Measurements from ENCODE around the gene LMF1. TPM values are rescaled to one million over a fixed set of nuclear protein-coding genes. Genes with fewer than 3 reads are reported as not detected.

Gene LMF1
- total RNA-seq, 1 donor from 2014 or later, result 9.4 TPM

GRCh38 chr16:927931-928330 lies 42.9 kb downstream of the LMF1 start:
- DNase-seq, result no peak

GRCh38 chr16:927406-927805 lies 43.4 kb downstream of the LMF1 start:
- DNase-seq, result no peak

- no peak for DNase-seq
Measured at GRCh38 chr16:926715-927114, 44.1 kb downstream of the LMF1 start.

GRCh38 chr16:924806-925205 lies 46.0 kb downstream of the LMF1 start:
- DNase-seq, result no peak

GRCh38 chr16:924063-924462 lies 46.7 kb downstream of the LMF1 start:
- no peak for DNase-seq

- DNase-seq, result no peak
Measured at GRCh38 chr16:923184-923583, 47.6 kb downstream of the LMF1 start.

- no peak for DNase-seq
Measured at GRCh38 chr16:922051-922450, 48.7 kb downstream of the LMF1 start.

- no peak for DNase-seq
Measured at GRCh38 chr16:921321-921905, 49.4 kb downstream of the LMF1 start.

GRCh38 chr16:920717-921116 lies 50.1 kb downstream of the LMF1 start:
- no peak for DNase-seq

- no peak for DNase-seq
Measured at GRCh38 chr16:920051-920681, 50.6 kb downstream of the LMF1 start.

GRCh38 chr16:919658-920050 lies 51.1 kb downstream of the LMF1 start:
- no peak for DNase-seq

- DNase-seq, result no peak
Measured at GRCh38 chr16:918741-919657, 51.8 kb downstream of the LMF1 start.

- no peak for DNase-seq
Measured at GRCh38 chr16:918068-918467, 52.7 kb downstream of the LMF1 start.

- no peak for DNase-seq
Measured at GRCh38 chr16:917591-918061, 53.2 kb downstream of the LMF1 start.

GRCh38 chr16:916035-916799 lies 54.6 kb downstream of the LMF1 start:
- DNase-seq, result no peak

- DNase-seq, result no peak
Measured at GRCh38 chr16:915546-915945, 55.2 kb downstream of the LMF1 start.

GRCh38 chr16:914440-914839 lies 56.3 kb downstream of the LMF1 start:
- no peak for DNase-seq

GRCh38 chr16:913817-914439 lies 56.9 kb downstream of the LMF1 start:
- DNase-seq, result no peak

GRCh38 chr16:912684-913613 lies 57.8 kb downstream of the LMF1 start:
- peak; percentile 81 for DNase-seq

- no peak for DNase-seq
Measured at GRCh38 chr16:912322-912683, 58.5 kb downstream of the LMF1 start.

All from occipital lobe (tissue), 2 donors.